GOT3 (cell line): ENCODE data around the gene ZSCAN12.
A peak's percentile ranks its signal among the peaks of the same experiment; 100 is the strongest.

Experiments used
- DNase-seq: peaks from one replicate; lab custom pipeline; 2025; ENCODE audit warnings: mixed read lengths; lab: John Stamatoyannopoulos, UW

Gene ZSCAN12

GRCh38 chr6:28353981-28354676, 45.4 kb downstream of the ZSCAN12 start:
- no peak for DNase-seq

GRCh38 chr6:28353356-28353755, 46.2 kb downstream of the ZSCAN12 start:
- DNase-seq, result no peak

GRCh38 chr6:28351493-28351925, 48.0 kb downstream of the ZSCAN12 start:
- DNase-seq, result no peak

- DNase-seq, result no peak
Measured at GRCh38 chr6:28351087-28351486, 48.5 kb downstream of the ZSCAN12 start.

- peak; percentile 49 for DNase-seq
Measured at GRCh38 chr6:28349892-28350737, 49.4 kb downstream of the ZSCAN12 start, which contains the start of gene ZKSCAN3. Gene ZKSCAN3 (plus strand): TSS chr6:28349947. CDS start chr6:28359587, 9,640 bp downstream.

- DNase-seq, result no peak
Measured at GRCh38 chr6:28349344-28349891, 50.1 kb downstream of the ZSCAN12 start.

GRCh38 chr6:28347119-28347518, 52.4 kb downstream of the ZSCAN12 start:
- no peak for DNase-seq

- DNase-seq, result no peak
Measured at GRCh38 chr6:28345201-28345600, 54.3 kb downstream of the ZSCAN12 start.

- DNase-seq, result no peak
Measured at GRCh38 chr6:28343898-28344677, 55.5 kb downstream of the ZSCAN12 start.

- DNase-seq, result no peak
Measured at GRCh38 chr6:28340310-28341095, 59.0 kb downstream of the ZSCAN12 start.

- no peak for DNase-seq
Measured at GRCh38 chr6:28337121-28337520, 62.4 kb downstream of the ZSCAN12 start.

GRCh38 chr6:28336284-28337120, 63.0 kb downstream of the ZSCAN12 start:
- no peak for DNase-seq

- peak; percentile 50 for DNase-seq
Measured at GRCh38 chr6:28335564-28336283, 63.8 kb downstream of the ZSCAN12 start, which contains the start of gene ZSCAN31. Gene ZSCAN31 (minus strand): TSS chr6:28336148. CDS start chr6:28329683, 6,465 bp downstream.

GRCh38 chr6:28335040-28335563, 64.4 kb downstream of the ZSCAN12 start:
- no peak for DNase-seq

GRCh38 chr6:28334286-28335039, 65.1 kb downstream of the ZSCAN12 start:
- DNase-seq, result no peak

- DNase-seq, result no peak
Measured at GRCh38 chr6:28333599-28334018, 65.9 kb downstream of the ZSCAN12 start.

- DNase-seq, result no peak
Measured at GRCh38 chr6:28333047-28333446, 66.5 kb downstream of the ZSCAN12 start.

GRCh38 chr6:28330041-28330440, 69.5 kb downstream of the ZSCAN12 start:
- DNase-seq, result no peak
